Superior temporal gyrus (tissue), 1 donor: ENCODE data around the gene ZSWIM5.
"Not testable (repeated sequence)": the region's sequence is repeated elsewhere in the genome, so short reads cannot be mapped to it uniquely, and the experiment has no call there.

Experiments used
- DNase-seq: peaks from one replicate; pipeline ENCODE4 v3.0.0-alpha.2; 2016; ENCODE audit errors: extremely low spot score

Gene ZSWIM5

DNA sequence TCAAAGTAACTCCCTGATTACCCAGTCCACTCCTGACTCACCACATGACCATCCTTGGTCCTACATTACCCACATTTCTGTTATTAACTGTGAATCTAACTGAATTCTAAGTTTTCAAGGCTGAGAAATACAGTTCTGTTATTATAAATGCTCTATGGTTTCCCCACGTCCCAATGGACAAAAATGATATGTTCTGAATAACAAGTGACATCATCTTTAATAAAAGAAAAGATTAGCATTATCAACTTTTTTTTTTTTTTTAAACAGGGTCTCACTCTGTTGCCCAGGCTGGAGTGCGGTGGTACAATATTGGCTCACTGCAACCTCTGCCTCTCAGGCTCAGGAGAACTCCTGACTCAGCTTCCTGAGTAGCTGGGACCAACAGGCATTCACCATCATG is 59.6 kb downstream of the ZSWIM5 start:
- no peak for DNase-seq

DNA sequence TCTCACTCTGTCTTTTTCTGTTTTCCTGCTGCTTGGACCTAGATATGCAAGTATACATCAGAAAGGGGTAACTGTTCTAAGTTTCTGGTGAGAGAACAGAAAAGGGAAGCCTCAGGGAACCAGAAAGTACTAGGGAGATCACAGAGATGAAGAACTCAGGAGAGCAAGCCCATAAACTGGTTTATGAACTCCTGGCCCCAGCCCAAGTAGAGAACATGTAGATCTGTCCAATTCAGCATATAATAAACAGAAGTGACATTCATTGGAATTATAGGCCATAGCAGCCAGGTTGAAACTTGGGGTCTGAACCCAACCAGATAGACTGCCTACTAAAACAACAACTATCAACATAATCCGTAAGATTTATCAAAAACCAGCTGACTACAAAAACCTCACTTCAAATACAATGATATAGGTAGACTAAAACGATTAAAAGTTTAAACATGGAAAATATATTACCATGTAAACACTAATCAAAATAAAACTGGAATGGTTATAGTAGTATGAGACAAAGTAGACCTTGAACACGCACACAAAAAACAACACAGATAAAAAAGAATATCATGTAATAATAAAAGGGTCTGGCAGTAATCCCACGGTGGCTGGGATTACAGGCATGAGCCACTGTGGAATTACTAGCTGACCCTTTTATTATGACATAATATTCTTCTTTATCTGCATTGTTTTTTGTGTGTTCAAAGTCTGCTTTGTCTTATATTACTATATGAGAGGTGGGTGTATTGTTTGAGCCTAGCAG is 65.0 kb downstream of the ZSWIM5 start:
- DNase-seq = no peak

DNA sequence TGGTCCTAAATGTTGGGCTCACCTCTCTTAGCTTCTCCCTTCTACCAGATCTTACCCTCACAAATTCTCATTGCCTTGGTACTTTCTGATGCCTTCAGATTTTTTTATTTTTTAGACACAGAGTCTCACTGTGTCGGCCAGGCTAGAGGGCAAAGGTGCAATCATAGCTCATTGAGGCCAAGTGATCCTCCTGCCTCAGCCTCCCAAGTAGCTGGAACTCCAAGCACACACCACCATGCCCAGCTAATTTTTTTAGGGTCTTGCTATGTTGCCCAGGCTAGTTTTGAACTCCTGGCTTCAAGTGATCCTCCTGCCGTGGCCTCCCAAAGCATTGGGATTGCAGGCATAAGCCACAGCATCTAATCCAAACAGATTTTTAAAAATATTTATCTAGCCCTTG is 69.4 kb downstream of the ZSWIM5 start:
- no peak for DNase-seq

DNA sequence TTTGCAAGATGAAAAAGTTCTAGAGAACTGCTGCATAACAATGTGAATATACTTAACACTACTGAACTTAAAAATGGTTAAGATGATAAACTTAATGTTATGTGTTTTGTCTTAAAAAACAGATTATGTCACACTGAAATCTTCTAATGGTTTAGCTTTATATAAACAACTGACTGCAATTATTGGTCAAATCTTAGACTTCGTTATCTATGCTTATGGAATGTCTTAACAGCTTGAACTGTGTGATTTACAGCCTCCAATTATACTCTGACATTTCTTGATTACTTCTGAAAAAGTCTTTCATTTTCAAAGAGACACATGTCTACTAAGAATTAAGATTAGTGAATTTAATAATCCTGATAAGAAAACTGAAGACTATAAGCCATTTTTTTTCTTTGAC is 71.1 kb downstream of the ZSWIM5 start:
- DNase-seq = no peak

DNA sequence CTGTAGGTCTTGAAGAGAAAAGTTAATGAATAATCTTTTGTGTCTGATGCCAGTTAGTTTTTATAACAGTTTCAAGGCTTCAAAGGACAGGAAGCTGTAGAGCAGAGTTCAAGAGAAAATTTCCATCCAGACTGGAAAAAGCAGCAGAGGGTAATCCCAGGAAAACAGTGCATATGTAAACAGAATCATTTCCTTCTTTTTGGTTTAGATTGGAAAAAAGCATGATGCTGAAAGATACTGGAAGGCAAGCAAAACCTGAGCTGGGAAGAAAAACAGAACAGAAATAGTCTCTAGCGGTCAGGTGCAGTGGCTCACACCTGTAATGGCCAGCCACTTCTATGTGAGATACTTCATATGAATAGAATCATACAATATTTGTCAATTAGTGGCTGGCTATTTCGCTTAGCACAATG is 71.9 kb downstream of the ZSWIM5 start:
- no peak for DNase-seq

DNA sequence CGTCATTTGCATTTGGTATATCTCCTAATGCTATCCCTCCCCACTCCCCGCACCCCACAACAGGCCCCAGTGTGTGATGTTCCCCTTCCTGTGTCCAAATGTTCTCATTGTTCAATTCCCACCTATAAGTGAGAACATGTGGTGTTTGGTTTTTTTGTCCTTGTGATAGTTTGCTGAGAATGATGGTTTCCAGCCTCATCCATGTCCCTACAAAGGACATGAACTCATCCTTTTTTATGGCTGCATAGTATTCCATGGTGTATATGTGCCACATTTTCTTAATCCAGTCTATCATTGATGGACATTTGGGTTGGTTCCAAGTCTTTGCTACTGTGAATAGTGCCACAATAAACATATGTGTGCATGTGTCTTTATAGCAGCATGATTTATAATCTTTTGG is 73.7 kb downstream of the ZSWIM5 start:
- DNase-seq = not testable (repeated sequence)

DNA sequence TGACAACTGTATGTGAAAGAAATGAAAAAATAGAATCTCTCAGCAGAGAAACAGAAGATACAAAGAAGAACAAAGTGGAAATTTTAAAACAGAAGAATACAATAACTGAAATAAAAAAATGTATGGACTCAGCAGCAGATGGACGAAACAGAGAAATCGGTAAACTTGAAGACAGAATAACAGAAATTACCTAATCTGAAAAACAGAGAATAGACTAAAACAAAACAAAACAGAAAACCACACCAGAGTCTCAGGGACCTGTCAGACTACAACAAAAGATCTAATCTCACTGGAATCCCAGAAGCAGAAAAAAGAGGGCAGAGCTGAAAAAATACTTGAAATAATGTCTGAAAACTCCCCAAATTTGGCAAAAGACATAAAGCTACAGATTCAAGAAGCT is 83.0 kb downstream of the ZSWIM5 start:
- no peak for DNase-seq

DNA sequence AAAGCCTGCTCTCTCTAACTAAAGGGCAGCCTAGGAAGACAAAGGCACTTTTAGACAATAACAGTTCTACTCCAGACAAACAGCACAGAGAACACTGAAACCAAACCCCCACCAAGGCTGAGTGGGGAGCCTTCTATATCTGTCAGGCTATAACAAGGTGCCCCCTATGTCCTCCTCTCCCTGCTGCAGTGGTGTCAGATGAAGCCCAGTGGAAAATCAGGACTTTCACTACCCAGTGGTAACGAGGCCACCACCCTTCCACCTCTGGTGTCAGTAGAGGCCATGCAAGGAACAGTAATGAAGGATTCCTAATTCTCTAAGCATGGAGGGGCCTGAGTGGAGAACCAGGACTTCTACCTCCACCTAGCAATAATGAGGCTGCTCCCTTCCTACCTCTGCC is 83.7 kb downstream of the ZSWIM5 start:
- no peak for DNase-seq

DNA sequence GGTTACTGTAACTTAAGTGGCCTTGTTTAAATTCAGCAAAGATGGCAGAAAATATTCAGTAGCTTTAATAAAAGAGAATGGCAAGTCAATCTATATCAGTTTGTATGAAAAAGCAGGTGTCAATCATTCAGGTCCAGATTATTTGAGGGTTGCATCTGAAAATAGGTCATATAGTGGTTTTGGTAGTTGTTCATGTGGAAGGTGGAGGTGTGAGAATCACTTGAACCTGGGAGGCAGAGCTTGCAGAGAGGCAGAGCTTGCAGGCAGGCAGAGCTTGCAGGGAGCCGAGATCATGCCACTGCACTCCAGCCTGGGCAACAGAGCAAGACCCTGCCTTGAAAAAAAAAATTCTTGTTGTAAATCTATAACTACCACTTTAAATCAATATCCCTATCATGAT is 88.6 kb downstream of the ZSWIM5 start:
- DNase-seq = no peak

DNA sequence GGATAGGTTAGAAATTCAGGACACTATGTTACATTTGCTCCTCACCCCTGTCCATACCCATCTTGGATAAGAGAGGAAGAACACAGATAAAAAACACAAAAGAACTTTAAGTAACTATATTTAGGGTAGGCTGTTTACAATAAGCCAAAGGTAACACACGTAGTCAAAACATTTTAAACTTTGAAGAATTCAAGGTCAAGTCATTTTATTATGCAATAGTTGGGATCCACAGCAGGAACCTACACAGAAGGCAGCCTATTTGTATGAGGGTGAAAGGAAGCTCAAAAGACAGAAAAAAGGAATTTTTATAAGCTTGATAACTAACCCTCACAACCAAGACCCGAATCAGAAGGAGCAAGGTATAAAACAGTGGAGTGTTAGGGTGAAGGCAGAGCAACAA is 89.6 kb downstream of the ZSWIM5 start:
- no peak for DNase-seq

DNA sequence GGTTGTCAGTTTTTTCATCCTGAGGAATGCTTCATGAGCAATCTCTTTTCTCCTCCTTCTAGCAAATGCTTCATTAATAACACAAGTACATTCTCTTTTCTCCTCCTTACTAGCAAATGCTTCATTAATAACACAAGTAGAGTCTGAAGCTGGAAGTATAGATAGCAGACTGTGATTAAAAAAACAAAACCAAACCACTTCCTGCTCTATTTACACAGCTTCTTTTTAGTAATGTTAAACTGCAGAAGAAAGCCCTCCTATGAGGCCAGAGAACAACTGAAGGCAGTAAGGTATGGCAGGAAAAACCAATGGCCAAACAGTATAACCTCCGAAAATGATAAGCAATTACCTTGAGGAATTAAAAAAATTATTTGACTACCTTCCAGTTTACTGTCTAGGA is 90.1 kb downstream of the ZSWIM5 start:
- no peak for DNase-seq

DNA sequence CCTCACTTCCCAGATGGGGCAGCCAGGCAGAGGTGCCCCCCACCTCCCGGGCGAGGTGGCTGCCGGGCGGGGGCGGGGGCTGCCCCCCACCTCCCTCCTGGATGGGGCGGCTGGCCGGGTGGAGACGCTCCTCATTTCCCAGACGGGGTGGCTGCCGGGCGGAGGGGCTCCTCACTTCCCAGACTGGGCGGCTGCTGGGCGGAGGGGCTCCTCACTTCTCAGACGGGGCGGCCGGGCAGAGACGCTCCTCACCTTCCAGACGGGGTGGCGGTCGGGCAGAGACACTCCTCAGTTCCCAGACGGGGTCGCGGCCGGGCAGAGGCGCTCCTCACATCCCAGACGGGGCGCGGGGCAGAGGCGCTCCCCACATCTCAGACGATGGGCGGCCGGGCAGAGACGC is 91.2 kb downstream of the ZSWIM5 start:
- not testable (repeated sequence) for DNase-seq

DNA sequence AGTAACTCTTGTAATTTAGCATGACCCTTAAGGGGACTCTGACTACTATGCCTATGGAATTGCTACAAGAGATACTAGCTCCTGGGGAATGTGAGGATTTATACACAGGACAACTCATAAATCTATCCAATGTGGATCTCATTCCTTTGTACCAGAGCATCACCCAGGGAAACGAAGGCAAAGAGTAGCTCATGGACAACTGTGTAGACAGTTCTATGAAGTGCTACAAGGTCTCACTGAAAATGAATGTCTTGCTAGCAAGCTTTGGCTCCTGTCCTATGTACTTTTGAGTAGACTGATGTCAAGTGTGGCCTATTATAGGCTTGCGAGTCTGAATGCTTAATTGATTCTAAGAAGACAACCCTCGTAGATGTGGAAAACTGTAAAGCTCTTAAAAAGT is 93.7 kb downstream of the ZSWIM5 start:
- no peak for DNase-seq

DNA sequence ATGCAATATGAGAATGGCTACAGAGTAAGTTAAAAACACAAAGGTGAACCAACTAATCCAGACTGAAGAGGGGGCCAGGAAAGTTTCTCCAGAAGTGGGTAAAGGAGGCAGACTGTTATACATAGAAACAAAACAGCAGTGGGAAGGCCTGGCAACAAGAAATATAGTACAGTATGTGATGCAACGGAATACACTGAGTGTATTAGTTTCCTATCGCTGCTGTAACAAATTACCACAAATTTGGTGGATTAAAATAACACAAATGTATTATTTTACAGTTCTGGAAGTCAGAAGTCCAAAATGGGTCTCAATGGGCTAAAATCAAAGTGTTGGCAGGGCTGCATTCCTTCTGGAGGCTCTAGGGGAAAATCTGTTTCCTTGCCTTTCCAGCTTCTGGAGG is 95.2 kb downstream of the ZSWIM5 start:
- DNase-seq = no peak

DNA sequence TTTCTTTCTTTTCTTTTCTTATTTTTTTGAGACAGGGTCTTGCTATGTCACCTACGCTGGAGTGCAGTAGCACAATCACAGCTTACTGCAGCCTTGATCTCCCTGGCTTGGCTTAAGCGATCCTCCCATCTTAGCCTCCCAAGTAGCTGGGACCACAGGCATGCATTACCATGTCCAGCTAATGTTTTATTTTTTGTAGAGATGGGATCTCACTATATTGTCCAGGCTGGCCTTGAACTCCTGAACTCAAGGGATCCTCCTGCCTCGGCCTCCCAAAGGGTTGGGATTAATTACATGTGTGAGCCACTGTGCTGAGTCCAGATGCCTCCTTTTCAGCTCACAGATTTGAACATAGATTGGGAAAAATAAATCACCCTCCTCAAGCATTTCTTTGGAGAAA is 98.6 kb downstream of the ZSWIM5 start:
- DNase-seq = no peak

DNA sequence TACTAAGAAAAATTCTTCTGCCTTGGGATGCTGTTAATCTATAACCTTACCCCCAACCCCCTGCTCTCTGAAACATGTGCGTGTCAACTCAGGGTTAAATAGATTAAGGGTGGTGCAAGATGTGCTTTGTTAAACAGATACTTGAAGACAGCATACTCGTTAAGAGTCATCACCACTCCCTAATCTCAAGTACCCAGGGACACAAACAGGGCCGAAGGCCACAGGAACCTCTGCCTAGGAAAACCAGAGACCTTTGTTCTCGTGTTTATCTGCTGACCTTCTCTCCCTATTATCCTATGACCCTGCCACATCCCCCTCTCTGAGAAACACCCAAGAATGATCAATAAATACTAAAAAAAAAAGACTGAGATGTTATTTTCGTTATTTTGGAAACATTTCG is 99.5 kb downstream of the ZSWIM5 start:
- DNase-seq = not testable (repeated sequence)

DNA sequence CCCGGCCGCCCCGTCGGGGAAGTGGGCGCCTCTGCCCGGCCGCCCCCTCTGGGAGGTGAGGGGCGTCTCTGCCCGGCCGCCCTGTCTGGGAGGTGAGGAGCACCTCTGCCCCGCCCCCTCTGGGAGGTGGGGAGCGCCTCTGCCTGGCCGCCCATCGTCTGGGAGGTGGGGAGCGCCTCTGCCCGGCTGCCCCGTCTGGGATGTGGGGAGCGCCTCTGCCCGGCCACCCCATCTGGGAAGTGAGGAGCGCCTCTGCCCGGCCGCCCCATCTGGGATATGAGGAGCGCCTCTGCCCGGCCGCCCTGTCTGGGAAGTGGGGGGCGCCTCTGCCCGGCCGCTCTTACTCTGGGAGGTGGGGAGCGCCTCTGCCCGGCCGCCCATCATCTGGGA is 100.3 kb downstream of the ZSWIM5 start:
- DNase-seq = not testable (repeated sequence)

DNA sequence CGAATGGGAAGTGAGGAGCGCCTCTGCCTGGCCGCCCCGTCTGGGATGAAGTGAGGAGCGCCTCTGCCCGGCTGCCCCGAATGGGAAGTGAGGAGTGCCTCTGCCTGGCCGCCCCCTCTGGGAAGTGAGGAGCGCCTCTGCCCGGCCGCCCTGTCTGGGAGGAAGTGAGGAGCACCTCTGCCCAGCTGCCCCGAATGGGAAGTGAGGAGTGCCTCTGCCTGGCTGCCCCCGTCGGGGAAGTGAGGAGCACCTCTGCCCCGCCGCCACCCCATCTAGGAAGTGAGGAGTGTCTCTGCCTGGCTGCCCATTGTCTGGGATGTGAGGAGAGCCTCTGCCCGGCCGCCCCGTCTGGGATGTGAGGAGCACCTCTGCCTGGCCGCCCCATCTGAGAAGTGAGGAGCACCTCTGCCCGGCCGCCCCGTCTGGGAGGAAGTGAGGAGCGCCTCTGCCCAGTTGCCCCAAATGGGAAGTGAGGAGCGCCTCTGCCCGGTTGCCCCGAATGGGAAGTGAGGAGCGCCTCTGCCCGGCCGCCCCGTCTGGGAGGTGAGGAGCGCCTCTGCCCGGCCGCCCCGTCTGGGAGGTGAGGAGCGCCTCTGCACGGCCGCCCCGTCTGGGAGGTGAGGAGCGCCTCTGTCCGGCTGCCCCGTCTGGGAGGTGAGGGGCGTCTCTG is 100.8 kb downstream of the ZSWIM5 start:
- not testable (repeated sequence) for DNase-seq

DNA sequence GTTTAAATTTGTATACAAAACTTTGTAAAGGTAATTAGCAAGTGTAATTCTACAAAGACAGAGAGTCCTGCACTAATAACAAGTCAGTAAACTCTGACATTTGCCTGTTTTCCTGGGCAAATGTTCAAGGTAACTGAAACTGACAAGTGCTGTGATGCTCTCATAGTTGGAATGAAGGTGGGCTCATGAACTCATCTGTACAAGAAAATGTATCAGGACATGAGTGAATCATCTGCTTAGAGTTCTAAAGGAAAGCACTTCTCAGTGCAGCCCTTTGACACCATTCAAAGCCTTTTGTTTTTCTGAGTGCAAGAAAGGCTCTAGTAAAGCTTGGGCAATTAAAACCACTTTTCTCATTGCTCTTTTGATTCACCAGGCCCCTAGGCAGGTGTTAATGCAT is 102.9 kb downstream of the ZSWIM5 start:
- DNase-seq = no peak

DNA sequence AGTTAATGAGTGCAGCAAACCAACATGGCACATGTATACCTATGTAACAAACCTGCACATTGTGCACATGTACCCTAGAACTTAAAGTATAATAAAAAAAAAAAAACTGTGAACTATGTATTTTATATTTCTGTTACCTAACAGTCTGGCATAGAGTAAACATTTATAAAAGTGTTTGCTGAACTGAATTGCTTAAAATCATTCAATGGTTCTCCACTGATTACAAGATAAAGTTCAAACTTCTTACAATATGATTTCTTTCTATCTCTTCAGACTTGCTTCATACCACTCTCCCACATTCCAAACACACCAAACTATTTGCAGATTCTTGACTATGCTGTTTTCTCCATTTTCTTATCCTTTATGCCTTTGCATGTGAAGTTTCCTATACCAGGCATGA is 104.5 kb downstream of the ZSWIM5 start:
- no peak for DNase-seq

DNA sequence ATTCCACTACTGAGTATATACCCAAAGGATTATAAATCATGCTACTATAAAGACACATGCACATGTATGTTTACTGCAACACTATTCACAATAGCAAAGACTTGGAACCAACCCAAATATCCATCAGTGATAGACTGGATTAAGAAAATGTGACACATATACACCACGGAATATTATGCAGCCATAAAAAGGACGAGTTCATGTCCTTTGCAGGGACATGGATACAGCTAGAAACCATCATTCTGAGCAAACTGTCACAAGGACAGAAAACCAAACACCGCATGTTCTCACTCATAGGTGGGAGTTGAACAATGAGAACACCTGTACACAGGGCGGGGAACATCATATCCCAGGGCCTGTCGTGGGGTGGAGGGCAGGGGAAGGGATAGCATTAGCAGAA is 104.9 kb downstream of the ZSWIM5 start:
- not testable (repeated sequence) for DNase-seq

DNA sequence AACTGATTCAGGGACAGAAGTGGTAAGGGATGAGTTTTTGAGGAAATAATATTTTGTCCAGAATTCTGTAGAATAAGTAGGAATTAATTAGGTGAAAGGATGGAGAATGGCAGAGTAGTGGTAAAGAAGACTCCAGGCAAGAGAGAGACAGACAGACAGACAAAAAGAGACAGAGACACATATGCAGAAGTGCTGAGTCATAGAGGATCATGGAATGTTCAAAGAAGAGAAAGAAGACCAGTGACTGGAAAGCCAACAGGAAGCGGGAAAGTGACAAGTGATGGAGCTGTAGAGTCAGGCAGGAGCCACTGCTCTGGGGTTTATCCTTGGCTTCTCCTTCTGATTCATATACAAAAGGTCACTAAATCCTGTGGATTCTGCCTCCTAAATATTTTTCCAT is 108.5 kb downstream of the ZSWIM5 start:
- DNase-seq = no peak

DNA sequence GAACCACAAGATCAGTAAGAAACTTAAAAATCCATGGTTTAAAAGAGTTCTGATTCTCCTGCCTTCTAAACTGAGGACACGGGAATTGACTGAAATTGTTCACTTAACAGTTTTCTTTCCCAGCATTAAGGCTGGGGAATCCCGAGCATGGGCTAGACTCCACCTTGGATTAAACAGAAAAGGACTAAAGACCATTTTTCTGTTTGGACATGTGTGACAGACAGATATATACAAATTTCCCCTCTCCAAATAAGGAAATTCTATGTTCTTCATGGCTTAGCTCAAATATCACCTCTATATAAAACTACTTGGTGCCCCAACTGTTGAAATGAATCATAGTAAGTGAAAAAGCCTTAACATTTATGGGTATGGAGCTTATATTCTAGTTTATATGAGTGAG is 109.3 kb downstream of the ZSWIM5 start:
- no peak for DNase-seq

DNA sequence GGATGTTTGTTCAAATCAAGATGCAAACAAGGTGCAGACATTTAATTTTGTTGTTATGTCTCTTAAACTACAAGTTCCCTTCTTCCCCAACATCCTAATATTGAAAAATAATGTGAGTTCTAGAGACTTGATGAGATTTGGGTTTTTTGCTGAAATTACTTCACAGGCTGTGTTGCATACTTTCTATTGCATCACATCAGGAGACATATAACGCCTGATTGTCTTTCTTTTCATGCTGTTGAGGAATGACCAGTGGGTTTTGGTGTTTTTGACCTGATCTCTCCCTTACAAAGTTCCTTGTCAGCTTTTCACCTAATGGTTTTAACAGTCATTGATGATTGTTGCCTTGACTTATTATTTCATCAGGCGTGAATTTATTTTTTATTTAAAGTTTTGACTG is 111.0 kb downstream of the ZSWIM5 start:
- no peak for DNase-seq
